ENCODE results near the gene ISG15.

DNA sequence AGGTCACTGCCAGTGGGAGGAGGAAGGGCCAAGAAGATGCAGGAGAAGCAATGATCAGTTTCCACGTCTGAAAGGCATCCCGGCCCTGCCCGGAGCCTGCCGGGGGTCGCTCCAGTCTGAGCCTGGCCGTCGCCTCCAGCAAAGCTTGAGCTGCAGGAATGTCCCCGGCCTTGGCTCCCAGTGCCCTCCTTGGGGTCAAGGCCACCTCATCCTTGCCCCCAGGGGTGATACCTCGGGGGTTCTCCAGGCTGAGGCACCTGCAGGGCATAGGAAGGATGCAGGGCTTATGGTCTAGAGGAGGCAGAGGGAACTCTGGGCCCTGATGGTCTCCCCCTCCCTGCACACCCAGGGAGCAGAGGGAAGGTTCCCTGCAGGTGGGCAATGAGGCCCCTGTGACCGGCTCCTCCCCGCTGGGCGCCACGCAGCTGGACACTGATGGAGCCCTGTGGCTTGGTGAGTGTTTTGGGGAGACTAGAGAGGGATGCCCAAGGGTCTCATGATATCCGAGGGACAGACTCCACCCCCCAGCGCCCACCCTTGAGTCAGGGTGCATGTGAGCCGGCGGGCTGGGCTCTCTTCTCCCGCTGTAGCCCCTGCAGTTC lies 40.9 kb downstream of the ISG15 start:
- TF ChIP-seq, protein P1, sequence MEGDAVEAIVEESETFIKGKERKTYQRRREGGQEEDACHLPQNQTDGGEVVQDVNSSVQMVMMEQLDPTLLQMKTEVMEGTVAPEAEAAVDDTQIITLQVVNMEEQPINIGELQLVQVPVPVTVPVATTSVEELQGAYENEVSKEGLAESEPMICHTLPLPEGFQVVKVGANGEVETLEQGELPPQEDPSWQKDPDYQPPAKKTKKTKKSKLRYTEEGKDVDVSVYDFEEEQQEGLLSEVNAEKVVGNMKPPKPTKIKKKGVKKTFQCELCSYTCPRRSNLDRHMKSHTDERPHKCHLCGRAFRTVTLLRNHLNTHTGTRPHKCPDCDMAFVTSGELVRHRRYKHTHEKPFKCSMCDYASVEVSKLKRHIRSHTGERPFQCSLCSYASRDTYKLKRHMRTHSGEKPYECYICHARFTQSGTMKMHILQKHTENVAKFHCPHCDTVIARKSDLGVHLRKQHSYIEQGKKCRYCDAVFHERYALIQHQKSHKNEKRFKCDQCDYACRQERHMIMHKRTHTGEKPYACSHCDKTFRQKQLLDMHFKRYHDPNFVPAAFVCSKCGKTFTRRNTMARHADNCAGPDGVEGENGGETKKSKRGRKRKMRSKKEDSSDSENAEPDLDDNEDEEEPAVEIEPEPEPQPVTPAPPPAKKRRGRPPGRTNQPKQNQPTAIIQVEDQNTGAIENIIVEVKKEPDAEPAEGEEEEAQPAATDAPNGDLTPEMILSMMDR (IDR thresholded peaks at IDR 0.05) = no peak
- TF ChIP-seq EP300 (IDR thresholded peaks at IDR 0.05; ENCODE audit: low read depth) (no peak), POLR2A (IDR thresholded peaks at IDR 0.05) (no peak), POLR2AphosphoS5 (IDR thresholded peaks at IDR 0.05) (no peak)
